Measurements from ENCODE around the gene MAGI1.

MAGI1 gene

GRCh38 chr3:65871305-65872141 is 167.2 kb downstream of the MAGI1 start:
- TF ChIP-seq GATA3 (IDR thresholded peaks at IDR 0.05; ENCODE audit: low read depth, low read length) (no peak), GATA2 (IDR thresholded peaks at IDR 0.05; ENCODE audit: low read depth, low read length) (no peak)

DNA sequence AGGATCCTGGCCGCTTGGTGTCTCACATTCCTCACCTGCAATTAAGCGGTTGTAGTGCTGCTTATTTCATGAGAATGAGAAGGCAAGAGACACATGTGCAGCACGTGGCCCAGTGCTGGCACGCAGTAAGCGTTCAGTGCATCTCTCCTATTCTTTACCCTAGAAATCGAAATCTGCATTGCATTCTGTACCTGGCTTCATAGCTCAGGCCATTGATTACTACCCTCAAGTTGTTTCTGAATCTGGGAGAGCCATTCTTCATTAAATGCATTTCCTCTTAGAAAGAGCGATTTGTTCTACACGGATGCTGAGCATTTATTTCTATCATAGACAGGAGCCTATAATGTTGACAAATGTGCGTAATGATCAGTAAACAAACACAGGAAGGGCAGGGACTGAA is 168.9 kb downstream of the MAGI1 start:
- TF ChIP-seq GATA2 (IDR thresholded peaks at IDR 0.05; ENCODE audit: low read depth, low read length): no peak
- TF ChIP-seq GATA3 (IDR thresholded peaks at IDR 0.05; ENCODE audit: low read depth, low read length): no peak

- TF ChIP-seq GATA3 (IDR thresholded peaks at IDR 0.05; ENCODE audit: low read depth, low read length) (no peak), GATA2 (IDR thresholded peaks at IDR 0.05; ENCODE audit: low read depth, low read length) (no peak)
Observed at GRCh38 chr3:65867463-65868210, 171.1 kb downstream of the MAGI1 start.

DNA sequence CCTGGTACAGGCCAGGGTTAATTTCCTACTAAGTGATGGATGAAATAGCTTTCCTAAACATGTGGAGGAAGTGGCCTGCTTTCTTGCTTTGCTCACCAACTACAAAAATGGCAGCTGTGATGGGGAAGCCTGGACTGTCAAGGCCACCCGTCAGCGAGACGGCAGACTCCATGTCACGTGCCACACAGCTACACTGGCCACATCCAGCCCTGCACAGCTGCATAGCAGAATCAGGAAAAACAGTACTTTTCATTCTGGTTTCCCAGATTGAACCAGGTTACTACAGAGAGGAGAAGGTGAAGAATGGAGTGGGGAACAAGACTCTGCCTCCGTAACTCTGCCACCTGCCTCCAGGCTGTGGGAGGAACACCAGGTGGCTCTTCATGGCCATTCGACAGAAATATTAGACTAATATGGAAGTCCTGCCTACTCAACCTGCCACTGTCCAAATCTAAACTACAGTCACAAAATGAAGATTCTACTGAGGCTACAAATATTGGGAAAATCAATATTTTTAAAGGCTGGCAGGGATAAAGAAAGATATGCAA is 174.3 kb downstream of the MAGI1 start:
- no peak for TF ChIP-seq GATA2 (IDR thresholded peaks at IDR 0.05; ENCODE audit: low read depth, low read length)
- TF ChIP-seq GATA3 (IDR thresholded peaks at IDR 0.05; ENCODE audit: low read depth, low read length): no peak

DNA sequence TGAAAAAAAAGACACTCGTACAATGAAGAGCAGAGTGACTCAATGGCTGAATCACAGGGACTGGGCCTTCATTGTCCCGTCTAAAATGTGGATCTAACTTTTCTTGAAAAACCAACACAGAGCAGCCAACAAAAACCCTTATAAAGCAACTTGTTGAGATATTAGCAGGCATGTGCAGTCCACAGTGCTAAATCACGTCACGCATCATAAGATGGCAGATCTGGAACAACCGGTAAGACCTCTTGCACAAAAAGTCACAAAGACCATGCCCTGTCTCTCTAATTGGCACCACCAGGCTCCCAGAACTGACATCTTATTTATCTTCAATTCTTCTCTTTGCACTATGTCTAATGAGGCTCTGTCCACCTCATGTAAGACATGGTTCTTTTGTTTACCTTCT is 177.0 kb downstream of the MAGI1 start:
- TF ChIP-seq GATA2 (IDR thresholded peaks at IDR 0.05; ENCODE audit: low read depth, low read length) (no peak), GATA3 (IDR thresholded peaks at IDR 0.05; ENCODE audit: low read depth, low read length) (no peak)

DNA sequence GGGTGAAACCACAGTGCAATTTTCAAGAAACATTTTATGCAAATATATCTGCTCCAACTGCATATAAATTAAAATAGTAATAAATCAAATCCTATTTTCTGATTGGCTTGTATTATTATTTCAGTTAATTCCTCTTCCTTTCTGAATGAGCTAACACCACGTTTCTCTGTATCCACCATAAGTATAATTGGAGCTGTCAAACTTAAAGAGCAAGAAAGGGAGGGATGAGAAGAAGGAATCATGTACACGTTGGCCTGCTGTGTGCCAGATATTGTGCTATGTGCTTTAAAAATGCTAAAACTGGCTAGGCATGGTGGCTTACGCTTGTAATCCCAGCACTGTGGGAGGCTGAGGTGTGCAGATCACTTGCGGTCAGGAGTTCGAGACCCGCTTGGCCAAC is 180.0 kb downstream of the MAGI1 start:
- no peak for TF ChIP-seq GATA3 (IDR thresholded peaks at IDR 0.05; ENCODE audit: low read depth, low read length)
- TF ChIP-seq GATA2 (IDR thresholded peaks at IDR 0.05; ENCODE audit: low read depth, low read length): no peak

GRCh38 chr3:65857327-65857726 is 181.4 kb downstream of the MAGI1 start:
- TF ChIP-seq GATA3 (IDR thresholded peaks at IDR 0.05; ENCODE audit: low read depth, low read length) (no peak), GATA2 (IDR thresholded peaks at IDR 0.05; ENCODE audit: low read depth, low read length) (no peak)

DNA sequence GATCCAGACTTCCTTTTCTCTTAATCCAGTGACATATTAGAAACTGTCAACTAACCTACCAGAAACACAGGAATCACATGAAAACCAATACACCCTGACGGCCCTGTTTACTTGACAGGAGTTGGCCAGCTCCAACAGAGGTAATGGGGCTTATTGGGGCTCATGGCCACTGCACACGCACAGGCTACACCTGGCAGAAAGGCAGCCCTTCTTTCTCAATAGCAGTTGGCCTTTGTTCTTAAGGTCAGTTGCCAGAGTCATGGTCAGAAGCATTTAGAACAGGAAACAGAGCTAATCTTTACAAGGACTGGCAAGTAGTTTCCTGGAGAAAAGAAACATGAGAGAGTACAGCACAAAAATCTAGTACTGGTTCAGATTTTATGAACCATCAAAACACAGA is 181.8 kb downstream of the MAGI1 start:
- no peak for TF ChIP-seq GATA2 (IDR thresholded peaks at IDR 0.05; ENCODE audit: low read depth, low read length)
- TF ChIP-seq GATA3 (IDR thresholded peaks at IDR 0.05; ENCODE audit: low read depth, low read length): no peak

GRCh38 chr3:65855370-65856100 is 183.2 kb downstream of the MAGI1 start:
- TF ChIP-seq GATA3 (IDR thresholded peaks at IDR 0.05; ENCODE audit: low read depth, low read length): no peak
- no peak for TF ChIP-seq GATA2 (IDR thresholded peaks at IDR 0.05; ENCODE audit: low read depth, low read length)

DNA sequence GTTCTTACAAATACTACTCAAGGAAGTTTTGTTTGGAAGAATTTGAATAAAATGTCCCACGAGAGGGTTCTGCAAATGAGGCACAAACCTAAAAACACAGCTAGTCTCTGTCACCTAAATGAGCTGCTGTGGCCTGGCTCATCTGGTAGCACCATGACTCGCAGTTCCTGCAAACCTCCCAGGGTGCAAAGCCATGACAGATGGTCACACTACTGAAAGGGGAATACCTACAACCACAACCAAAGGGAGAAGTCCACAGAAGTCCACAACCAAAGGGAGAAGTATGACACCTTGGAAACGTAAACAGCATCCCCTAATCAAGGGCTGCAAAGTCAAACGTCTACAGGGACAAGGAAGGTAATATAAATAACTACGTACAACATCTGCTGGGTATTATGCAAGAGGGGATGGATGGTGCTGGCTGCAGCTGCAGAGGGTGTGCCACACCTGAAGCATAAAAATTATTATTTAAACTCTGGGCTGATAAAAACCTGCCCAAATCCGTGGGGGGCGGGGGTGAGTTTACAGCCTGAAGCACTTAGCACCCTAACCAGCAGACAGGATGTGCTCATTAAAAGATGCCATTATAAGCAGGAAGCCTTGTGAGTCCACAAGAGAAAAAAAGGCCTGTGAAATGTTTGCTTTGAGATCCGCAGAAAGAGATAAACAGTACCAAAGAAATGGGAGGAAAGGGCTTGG is 184.0 kb downstream of the MAGI1 start:
- TF ChIP-seq GATA2 (IDR thresholded peaks at IDR 0.05; ENCODE audit: low read depth, low read length) (no peak), GATA3 (IDR thresholded peaks at IDR 0.05; ENCODE audit: low read depth, low read length) (no peak)

DNA sequence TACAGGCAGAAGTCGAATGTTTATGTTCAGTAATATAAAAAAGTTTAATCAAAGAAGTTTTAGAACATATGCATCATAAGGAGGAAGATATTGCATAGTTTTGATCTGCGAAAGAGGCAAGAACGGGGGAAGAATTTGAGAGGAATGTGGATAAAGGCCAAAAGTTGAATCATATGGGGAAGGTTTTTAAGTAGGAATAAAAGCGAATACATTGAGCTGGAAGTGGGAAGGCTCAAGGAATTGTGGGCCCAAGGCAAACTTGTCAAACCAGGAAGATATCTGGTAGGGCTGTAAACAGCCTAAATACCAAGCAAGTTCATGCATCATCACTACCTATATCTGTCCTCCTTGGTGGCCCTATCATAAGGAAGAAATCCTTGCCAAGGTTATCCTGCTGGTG is 186.9 kb downstream of the MAGI1 start:
- TF ChIP-seq GATA3 (IDR thresholded peaks at IDR 0.05; ENCODE audit: low read depth, low read length) (no peak), GATA2 (IDR thresholded peaks at IDR 0.05; ENCODE audit: low read depth, low read length) (no peak)

- no peak for TF ChIP-seq GATA2 (IDR thresholded peaks at IDR 0.05; ENCODE audit: low read depth, low read length)
- TF ChIP-seq GATA3 (IDR thresholded peaks at IDR 0.05; ENCODE audit: low read depth, low read length): no peak
Observed at GRCh38 chr3:65850261-65850660, 188.5 kb downstream of the MAGI1 start.

GRCh38 chr3:65848024-65848423 is 190.7 kb downstream of the MAGI1 start:
- TF ChIP-seq GATA3 (IDR thresholded peaks at IDR 0.05; ENCODE audit: low read depth, low read length) (no peak), GATA2 (IDR thresholded peaks at IDR 0.05; ENCODE audit: low read depth, low read length) (no peak)

All from SH-SY5Y (cell line).